NCI-H1092 (cell line): ENCODE data around the gene KY.

Experiments used
- DNase-seq: peaks from one replicate; lab custom pipeline; 2025; lab: John Stamatoyannopoulos, UW

The KY gene

DNA sequence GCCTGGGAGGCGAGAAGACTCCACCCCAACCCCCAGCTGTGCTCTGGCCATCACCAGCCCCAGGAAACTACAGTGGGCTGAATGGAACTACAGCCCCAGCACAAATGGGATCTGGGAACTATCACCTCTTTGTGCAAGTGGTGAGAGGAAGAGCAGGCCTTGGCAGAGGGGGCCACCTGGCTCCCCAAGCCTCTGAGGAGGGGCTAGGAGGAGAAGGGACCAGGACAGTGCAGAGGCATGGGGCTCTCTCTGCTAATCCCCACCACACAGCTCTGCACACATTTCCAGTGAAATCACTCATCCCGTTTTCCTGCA, 31.6 kb downstream of the KY start:
- no peak for DNase-seq

GRCh38 chr3:134618478-134619300, 32.1 kb downstream of the KY start:
- DNase-seq, result no peak

- no peak for DNase-seq
Observed at GRCh38 chr3:134617608-134618477, 33.0 kb downstream of the KY start.

- no peak for DNase-seq
Observed at GRCh38 chr3:134615743-134616142, 35.1 kb downstream of the KY start.

DNA sequence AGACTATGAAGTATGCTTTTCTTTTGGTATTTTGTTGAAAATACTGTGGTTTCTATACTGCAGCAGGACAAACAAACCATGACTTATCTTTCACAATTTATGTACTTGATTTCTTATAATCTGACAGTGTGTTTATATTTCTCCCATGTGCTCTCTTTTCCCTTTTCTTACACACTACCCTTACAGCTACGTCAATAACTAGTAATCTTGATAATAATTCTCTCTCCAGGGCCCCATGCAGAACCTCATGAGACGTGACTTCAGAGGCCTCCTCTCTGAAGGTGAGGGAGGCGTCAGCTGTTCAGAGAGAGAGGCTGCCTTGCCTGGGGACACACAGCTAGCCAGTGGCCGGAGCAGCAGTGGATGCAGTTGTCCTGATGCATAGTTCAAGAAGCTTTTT, 35.9 kb downstream of the KY start:
- no peak for DNase-seq

DNA sequence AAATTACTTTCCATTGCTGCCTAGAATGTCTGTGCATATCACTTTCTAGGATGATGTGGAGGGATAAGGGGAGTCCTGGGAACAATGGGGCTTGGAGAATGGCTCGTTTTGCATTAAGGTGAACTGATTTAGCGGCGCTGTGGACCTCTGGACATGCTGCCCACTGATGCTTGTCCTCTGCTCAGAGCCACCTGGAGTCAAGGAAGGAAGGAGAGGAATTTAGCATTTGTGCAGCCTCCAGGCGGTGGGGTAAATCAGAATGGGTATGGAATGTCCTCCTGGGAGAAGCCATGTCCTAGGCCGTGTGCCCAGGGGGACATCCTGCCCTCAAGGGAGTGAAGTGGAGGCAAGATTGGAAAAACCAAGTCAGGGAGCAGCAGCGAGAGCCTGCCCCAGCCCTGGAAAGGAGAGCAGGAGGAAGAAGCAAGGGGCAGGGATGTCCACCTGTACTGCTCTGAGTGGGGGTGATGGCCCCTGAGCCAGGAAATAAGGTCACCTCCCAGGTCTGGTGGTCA, 37.8 kb downstream of the KY start:
- no peak for DNase-seq

- no peak for DNase-seq
Observed at GRCh38 chr3:134611516-134611915, 39.3 kb downstream of the KY start.

DNA sequence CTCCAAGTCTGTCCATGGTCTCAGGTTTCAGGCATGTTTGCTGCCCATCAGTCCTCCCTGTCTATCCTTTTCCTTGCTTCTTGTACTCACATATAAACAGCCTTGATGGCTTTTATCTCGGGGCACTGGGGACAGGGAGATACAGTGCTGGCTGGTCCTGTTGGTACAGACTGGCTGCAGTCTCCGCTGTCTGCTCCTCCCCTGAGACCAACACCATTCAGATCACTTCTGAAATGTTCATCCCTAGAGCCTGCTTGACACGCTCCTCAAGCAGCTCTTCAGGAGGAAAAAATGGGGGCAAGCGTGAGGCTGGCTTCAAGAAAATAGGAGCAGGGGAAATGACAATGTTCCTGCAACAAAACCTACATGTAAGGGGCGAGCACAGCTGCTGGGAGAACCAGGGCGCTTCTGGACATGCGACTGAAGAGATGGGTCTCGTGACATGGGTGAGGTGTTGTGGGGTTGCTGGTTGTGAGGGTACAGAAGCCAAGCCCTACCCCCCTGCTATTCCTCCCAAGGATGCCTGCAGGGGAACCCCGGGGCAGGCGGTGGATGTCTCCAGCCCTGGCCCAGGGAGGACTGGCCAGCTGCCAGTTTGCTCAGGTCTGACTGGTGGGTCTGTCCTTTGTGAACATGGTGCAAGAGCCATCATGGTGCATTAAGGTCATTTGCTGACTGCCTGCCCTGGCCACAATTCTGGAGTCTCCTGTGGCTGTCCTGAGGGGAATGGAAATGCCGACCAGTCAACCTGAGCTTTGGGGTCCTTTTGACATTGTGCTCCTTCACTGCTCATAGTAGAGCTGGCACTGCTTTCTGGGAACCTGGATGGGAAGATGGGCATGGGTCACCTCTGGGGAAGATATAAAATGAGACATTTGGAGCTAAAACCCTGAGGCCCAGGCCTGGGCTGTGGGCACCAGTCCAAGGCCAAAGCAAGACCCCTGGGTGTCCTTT, 40.1 kb downstream of the KY start:
- DNase-seq, result no peak

DNA sequence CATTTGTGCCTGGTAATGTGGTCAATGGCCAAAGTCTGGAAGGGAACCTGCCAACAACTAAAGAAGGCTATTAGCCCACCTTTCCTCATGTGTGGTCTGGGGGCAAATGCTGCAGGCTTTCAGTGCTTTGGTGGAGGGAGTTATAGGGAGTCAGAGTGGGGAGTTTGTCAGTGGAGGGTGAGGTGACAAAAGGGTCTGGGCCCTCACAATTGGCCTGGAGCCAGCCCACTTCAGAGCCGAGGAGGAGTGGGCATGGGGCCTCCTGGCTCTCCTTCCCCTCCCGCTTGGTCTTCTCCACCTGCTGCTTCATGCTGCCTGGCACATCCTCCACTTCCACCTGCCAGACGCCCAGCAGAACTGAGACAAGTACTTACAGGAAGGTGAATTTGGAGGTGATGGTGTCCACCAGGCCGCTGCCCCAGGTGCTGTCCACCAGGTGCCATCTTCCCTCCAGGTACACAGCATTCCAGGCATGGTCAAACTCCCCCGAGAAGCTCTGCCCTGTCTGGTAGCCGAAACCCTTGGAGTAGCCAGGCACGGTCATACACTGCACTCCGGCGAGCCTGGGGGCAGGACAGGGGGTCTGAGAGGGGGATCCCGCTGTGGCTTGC, 40.9 kb downstream of the KY start:
- no peak for DNase-seq

- DNase-seq, result no peak
Observed at GRCh38 chr3:134608771-134609435, 41.9 kb downstream of the KY start.

- DNase-seq, result no peak
Observed at GRCh38 chr3:134608023-134608770, 42.6 kb downstream of the KY start.

DNA sequence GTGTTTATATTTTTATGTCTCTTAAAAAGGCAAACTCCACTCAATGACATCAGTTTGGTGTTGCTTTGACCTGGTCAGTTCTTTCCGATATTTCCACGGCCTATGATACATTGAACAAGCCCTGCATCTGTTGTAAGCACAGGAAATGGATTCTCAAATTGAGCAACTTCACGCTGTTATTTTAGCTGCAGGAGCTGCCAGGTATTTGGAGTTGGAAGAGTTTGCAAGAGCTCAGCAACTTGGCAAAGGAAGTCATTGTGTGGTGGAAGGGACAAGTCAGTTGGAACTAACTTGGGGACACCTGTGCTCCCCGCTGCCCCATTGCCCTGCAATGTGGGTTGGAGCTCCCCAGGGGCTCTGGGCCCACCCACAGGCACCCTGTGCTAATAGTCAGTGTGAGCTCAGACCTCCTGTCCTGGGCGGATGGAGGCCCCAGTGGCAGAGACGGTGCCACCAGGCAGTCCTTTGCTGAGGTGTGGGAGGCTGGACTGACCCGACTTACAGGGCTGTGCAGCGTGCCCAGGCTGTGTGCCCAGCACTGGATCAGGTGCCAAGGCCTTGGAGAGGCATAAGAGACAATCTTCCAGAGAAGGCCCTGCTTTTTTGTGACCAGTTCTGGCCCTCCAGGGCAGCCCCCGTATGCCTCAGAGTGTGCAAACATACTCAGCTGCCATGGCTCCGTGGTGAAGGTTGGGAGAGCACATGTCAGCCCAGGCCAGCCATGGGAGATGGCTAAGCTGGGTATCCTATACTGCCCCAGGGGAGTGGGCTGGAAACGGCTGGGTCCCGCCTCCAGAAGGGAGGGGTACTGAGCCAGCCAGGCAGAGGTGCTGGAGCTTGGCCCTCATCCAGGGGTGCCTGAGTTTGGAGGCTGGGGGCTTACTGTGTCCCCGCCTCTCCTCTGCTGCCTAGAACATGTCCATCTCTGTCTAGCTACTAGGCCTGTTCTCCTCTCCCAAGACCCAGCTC, 43.5 kb downstream of the KY start:
- DNase-seq, result no peak

DNA sequence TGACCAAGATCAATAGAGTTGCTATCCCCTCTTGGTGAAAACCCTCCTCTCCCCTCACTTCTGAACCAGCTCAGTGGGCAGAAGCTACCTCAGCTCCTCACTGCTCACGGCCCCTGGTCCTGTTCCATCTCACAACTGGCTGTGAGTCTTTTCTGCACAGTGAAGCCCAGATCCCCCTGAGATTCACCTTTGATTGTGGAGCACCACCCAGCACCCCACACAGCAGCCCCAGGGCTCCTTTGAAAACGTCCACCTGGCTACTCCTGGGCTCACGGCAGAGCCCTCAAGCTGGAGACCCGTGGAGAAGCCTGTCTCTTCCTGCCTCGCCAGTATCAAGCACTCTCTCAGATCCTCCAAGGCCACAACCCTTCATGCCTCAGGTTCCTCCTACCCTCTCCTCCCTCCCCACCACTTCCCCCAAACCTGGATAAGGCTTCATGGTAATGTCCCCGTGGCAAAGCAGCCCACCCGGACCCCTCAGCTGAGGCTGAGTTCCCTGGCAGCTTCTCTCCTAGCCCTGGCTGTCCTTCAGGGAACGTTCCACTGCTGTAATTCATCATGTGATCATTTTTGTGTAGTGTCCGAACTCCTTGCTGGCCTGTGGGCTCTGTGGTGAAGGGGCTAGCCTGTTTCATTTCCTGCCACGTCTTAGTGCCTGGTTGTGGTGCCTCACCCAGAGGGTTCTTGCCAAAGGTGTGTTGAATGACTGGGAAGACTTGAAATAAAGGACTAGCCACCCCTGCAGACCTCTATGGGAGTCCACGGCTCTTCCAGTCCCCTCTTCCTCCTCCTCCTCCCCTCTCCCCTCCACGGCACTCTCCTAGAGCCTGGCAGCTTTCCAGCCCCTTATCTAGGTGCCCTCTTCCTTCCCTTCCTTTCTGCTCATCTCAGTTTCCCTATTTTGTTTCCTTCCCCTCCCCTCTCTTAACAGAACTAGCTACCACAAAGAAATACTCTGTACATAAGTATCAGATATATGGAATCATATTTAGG, 44.5 kb downstream of the KY start:
- DNase-seq, result no peak

GRCh38 chr3:134605556-134605955, 45.3 kb downstream of the KY start:
- no peak for DNase-seq

DNA sequence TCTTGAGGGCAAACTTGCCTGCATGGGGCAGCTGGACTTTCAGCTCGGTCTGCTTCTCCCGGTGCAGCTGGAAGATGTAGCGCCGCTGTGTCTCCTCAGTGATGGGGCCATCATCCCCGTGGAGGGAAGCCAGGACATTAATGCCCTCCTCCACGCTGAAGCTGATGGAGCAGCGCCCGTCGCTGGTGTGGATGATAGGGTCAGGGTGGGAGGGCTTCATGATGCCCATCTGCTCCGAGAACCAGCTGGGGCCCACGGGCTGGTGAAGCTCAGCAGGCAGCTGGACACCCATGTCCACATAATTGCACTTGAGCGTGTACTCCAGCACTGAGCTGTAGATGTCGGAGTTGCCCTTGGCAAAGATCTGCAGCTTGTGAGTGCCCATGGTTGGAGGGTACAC, 46.9 kb downstream of the KY start:
- DNase-seq, result no peak

GRCh38 chr3:134603480-134603879, 47.3 kb downstream of the KY start:
- no peak for DNase-seq

GRCh38 chr3:134602440-134602814, 48.4 kb downstream of the KY start:
- no peak for DNase-seq
